ENCODE results near the gene AHRR. TPM values are rescaled to one million over a fixed set of nuclear protein-coding genes. Genes with fewer than 3 reads are reported as not detected.

Gene AHRR
- total RNA-seq, 4 donors from 2014 or later = 0.26 to 9.1 (median 6.6) TPM; not detected in 1

DNA sequence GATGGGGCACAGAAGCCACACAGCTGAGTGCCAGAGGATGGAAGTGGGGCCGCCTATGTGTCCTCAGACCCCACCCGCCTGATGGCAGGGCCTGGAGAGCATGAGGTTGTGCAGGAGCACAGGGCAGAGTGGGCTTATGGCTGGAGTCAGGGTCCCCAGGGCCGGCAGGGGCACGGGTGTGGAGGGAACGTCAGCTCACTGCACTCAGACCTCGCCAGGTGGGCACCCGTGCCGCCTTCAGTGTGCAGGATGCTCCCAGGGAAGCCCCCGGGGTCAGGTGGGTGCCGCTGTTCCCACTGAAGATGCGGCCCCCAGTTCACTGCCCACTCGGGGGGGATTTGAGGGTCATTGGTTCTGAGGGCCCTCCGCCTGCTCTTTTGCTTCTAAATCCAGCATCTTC is 156.4 kb downstream of the AHRR start:
- Histone ChIP-seq H3K4me3 (no peak overlapping the region), H3K9me3 (no peaks in the 10 kb centered on the region), H3K27ac (no peak overlapping the region), H3K4me1 (peaks cover 0 to 9% of the 10 kb centered on the region in 2 donors), H3K36me3 (no peaks in the 10 kb centered on the region), H3K27me3 (peaks cover 5 to 48% of the 10 kb centered on the region in 2 donors)
- DNase-seq = no peak
- TF ChIP-seq, protein P1, sequence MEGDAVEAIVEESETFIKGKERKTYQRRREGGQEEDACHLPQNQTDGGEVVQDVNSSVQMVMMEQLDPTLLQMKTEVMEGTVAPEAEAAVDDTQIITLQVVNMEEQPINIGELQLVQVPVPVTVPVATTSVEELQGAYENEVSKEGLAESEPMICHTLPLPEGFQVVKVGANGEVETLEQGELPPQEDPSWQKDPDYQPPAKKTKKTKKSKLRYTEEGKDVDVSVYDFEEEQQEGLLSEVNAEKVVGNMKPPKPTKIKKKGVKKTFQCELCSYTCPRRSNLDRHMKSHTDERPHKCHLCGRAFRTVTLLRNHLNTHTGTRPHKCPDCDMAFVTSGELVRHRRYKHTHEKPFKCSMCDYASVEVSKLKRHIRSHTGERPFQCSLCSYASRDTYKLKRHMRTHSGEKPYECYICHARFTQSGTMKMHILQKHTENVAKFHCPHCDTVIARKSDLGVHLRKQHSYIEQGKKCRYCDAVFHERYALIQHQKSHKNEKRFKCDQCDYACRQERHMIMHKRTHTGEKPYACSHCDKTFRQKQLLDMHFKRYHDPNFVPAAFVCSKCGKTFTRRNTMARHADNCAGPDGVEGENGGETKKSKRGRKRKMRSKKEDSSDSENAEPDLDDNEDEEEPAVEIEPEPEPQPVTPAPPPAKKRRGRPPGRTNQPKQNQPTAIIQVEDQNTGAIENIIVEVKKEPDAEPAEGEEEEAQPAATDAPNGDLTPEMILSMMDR (IDR thresholded peaks at IDR 0.05) = no peak
- TF ChIP-seq POLR2A (IDR thresholded peaks at IDR 0.05) = no peak
- intact Hi-C loops (cut with DNase I; ENCODE audit: low total_unique reads) = no loop called here

DNA sequence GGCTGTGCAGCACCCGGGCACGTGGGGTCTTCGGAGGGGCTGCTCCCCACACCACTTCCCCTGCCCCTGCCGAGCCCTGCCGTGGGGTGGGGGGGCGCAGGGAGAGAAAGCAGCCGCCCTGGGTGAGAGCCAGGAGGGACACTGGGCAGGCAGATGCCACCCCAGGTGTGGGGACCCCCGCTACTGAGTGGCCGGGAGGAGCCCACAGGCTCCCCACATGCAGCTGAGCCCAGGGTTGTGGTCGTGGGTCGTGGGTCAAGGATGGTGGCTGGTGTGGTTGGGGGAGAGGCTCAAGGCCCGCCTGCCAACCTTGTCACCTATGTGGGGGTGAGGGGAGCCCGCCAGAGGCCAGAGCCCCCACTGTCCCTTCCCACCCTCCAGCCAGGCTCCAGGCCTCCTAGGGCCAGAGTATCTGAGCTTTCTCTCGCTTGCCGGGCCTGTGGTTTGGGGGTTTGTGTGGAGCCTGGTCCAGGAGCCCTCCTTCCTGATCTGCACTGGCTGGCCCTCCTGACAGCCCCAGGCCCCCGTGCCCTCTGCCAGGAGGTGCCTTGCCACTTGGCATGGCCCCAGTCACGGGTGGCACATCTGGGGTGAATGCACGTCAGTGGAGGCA is 157.0 kb downstream of the AHRR start:
- peaks cover 0 to 9% of the 10 kb centered on the region in 2 donors for H3K4me1 ChIP-seq
- TF ChIP-seq, protein P1 (IDR thresholded peaks at IDR 0.05) = no peak
- no peak for TF ChIP-seq POLR2A (IDR thresholded peaks at IDR 0.05)
- H3K4me3 ChIP-seq = no peak overlapping the region
- intact Hi-C loops (cut with DNase I; ENCODE audit: low total_unique reads) = no loop called here
- peaks cover 5 to 48% of the 10 kb centered on the region in 2 donors for H3K27me3 ChIP-seq
- H3K9me3 ChIP-seq = no peaks in the 10 kb centered on the region
- DNase-seq = no peak
- no peaks in the 10 kb centered on the region for H3K36me3 ChIP-seq
- no peak overlapping the region for H3K27ac ChIP-seq

DNA sequence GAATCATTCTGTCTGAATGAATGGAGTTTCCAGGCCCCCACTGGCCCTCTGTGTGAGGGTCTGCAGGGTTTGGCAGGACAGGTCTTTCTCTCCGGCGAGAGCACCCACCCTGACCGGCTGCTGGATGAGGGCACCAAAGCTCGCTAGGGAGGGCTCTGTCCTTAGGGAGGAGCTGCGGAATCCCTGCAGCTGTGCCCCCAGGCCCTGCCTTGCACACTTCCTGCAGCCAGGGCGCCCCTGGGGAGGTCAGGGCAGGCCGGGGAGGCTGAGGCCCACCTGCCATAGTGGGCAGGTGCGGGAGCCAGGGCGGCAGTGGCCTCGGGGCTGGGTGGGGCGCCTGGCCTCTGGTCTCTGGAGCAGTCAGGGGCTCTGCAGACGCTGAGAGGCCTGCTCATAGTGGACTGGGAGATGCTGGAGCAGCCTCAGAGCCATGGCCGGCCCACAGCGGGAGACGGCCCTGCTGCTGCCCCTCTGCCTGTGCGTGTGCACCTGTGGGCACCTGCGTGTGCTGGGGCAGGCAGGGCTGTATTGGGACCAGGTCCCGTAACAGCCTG is 157.5 kb downstream of the AHRR start:
- Histone ChIP-seq H3K27me3 (peaks cover 5 to 48% of the 10 kb centered on the region in 2 donors), H3K4me3 (no peak overlapping the region), H3K4me1 (peaks cover 0 to 9% of the 10 kb centered on the region in 2 donors), H3K36me3 (no peaks in the 10 kb centered on the region), H3K9me3 (no peaks in the 10 kb centered on the region), H3K27ac (no peak overlapping the region)
- no peak for DNase-seq
- TF ChIP-seq, protein P1 (IDR thresholded peaks at IDR 0.05) = no peak
- no peak for TF ChIP-seq POLR2A (IDR thresholded peaks at IDR 0.05)
- intact Hi-C loops (cut with DNase I; ENCODE audit: low total_unique reads) = no loop called here

DNA sequence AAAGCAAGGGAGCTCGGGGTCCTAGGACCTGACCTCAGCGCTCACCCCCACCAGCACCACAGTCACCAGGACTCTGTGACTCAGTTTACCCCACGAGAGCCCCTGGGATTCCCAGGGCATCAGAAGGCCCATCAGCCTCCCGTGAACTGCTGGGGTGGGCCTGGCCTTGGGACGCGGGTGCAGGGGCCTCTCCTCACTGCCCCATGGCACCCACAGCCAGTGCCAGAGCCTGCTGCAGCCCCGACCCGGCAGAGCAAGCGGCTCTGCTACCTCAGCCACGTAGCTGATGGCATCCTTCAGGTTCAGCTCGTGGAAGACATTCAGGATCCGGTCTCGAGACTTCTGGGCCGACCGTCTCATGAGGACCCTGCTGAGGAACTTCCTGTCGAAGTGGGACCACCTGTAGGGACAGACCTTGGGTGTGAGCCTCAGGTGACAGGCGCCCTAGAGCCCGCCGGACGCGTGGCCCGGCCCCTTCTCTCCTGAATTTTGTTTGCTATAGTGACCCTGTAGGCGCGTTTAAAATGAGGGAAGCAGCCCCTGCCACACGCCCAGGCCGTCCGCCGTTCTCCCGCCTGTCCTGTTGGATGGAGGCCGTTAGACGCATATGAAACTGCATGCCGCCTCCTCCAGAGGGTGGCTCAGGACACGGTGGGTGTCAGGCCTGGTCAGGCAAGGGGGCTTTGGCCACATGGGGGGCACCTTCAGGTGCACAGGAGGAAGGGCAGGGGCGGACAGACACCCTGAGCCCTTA is 158.2 kb downstream of the AHRR start:
- TF ChIP-seq, protein P1 (IDR thresholded peaks at IDR 0.05) = no peak
- no peak for TF ChIP-seq POLR2A (IDR thresholded peaks at IDR 0.05)
- H3K4me1 ChIP-seq = peaks cover 0 to 6% of the 10 kb centered on the region in 2 donors
- H3K9me3 ChIP-seq = no peaks in the 10 kb centered on the region
- H3K4me3 ChIP-seq = no peak overlapping the region
- no peak for DNase-seq
- intact Hi-C loops (cut with DNase I; ENCODE audit: low total_unique reads) = no loop called here
- H3K36me3 ChIP-seq = no peaks in the 10 kb centered on the region
- H3K27ac ChIP-seq = no peak overlapping the region
- peaks cover 5 to 48% of the 10 kb centered on the region in 2 donors for H3K27me3 ChIP-seq

DNA sequence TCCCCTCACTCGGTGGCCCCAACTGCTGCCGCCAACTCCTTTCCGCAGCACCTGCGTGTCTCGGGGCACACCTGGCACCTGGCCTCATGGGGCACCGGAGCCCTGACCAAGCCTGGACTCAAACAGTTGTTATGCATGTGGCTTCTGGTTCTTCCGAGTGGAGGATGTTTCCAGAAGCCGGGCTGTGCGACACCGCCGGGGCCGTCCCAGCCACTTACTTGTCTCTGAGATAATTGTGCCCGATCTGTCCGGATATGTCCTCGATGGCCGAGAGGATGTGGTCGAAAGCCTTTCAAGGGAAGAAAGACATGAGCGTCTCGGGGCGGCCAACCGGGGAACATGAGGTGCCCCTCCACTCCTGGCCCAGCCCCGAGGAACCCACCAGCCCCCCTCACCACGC is 159.8 kb downstream of the AHRR start:
- DNase-seq = no peak
- H3K27me3 ChIP-seq = peaks cover 5 to 45% of the 10 kb centered on the region in 2 donors
- intact Hi-C loops (cut with DNase I; ENCODE audit: low total_unique reads) = no loop called here
- no peaks in the 10 kb centered on the region for H3K36me3 ChIP-seq
- H3K27ac ChIP-seq = no peak overlapping the region
- no peaks in the 10 kb centered on the region for H3K9me3 ChIP-seq
- H3K4me3 ChIP-seq = no peak overlapping the region
- no peaks in the 10 kb centered on the region for H3K4me1 ChIP-seq
- TF ChIP-seq POLR2A (IDR thresholded peaks at IDR 0.05) = no peak
- TF ChIP-seq, protein P1 (IDR thresholded peaks at IDR 0.05) = no peak
